ENCODE results near the gene HGFAC. TPM values are rescaled to one million over a fixed set of nuclear protein-coding genes. Genes with fewer than 3 reads are reported as not detected.

HGFAC gene
- total RNA-seq, 1 experiment from 2014 or later = 0.37 TPM

GRCh38 chr4:3430524-3430923 lies 11.2 kb upstream of the HGFAC start:
- peaks cover 2 to 10% of the 10 kb centered on the region in 2 experiments; a peak in 3 of 4 replicates for H3K4me1 Mint-ChIP-seq
- no peak overlapping the region; a peak in 1 of 7 replicates for H3K27ac Mint-ChIP-seq
- Histone ChIP-seq H3K56ac (ENCODE audit: insufficient read length, low read depth, low read length) (no peak overlapping the region), H2BK5ac (ENCODE audit: insufficient read length, low read length) (no peak overlapping the region), H2BK20ac (ENCODE audit: low read depth, low read length, poor library complexity, severe bottlenecking) (no peak overlapping the region), H3K4me1 (ENCODE audit: insufficient read depth, low read length) (no peaks in the 10 kb centered on the region), H3K23me2 (ENCODE audit: insufficient read length, low read depth, low read length, poor library complexity, severe bottlenecking) (no peaks in the 10 kb centered on the region), H2BK15ac (ENCODE audit: low read depth, low read length) (no peak overlapping the region), H3K4me2 (ENCODE audit: insufficient read depth, insufficient read length, low read length) (no peak overlapping the region), H2BK120ac (ENCODE audit: low read depth, low read length, poor library complexity, severe bottlenecking) (no peak overlapping the region), H3K18ac (ENCODE audit: insufficient read length, low read depth, low read length) (no peak overlapping the region), H3K14ac (ENCODE audit: insufficient read depth, low read length) (no peak overlapping the region), H3K9ac (ENCODE audit: extremely low read depth, insufficient read length, low read length) (no peak overlapping the region), H3K23ac (ENCODE audit: insufficient read length, low read depth, low read length) (no peak overlapping the region), H3K4ac (ENCODE audit: low read depth, low read length) (no peak overlapping the region), H3K27ac (ENCODE audit: insufficient read length, low read depth, low read length) (no peak overlapping the region), H3K79me2 (ENCODE audit: insufficient read depth, low read length) (no peaks in the 10 kb centered on the region), H4K5ac (ENCODE audit: insufficient read length, low read depth, low read length) (no peak overlapping the region), H3T11ph (ENCODE audit: low read length) (no peak overlapping the region), H4K8ac (replicated peaks; ENCODE audit: insufficient read length, low read depth, low read length) (no peak overlapping the region), H4K20me1 (ENCODE audit: control insufficient read depth, insufficient read depth, insufficient read length) (no peaks in the 10 kb centered on the region), H4K91ac (ENCODE audit: insufficient read length, low read depth, low read length) (no peak overlapping the region), H3K9me3 (ENCODE audit: control insufficient read depth, low read depth, low read length) (no peaks in the 10 kb centered on the region), H3K79me1 (ENCODE audit: insufficient read depth, low read depth, low read length, poor library complexity, severe bottlenecking) (no peaks in the 10 kb centered on the region), H2AFZ (ENCODE audit: low read length) (no peak overlapping the region), H2AK5ac (ENCODE audit: insufficient read length, low read length) (no peak overlapping the region), H3K27me3 (ENCODE audit: insufficient read depth, low read length) (no peaks in the 10 kb centered on the region), H2BK12ac (ENCODE audit: insufficient read length, low read depth, low read length) (no peak overlapping the region)
- no peak for TF ChIP-seq CTCF (conservative IDR thresholded peaks at IDR 0.05)
- DNase-seq = no peak
- WGBS (ENCODE audit: extremely low coverage, insufficient read length, low lambda C conversion rate) = no CpG with 5 or more reads among the region's 21 CpGs
- no peak overlapping the region for H3K4me3 Mint-ChIP-seq
- H3K9me3 Mint-ChIP-seq = no peaks in the 10 kb centered on the region
- no peaks in the 10 kb centered on the region for H3K27me3 Mint-ChIP-seq (ENCODE audit: low read depth)
- peaks cover 3 to 8% (median 6%) of the 10 kb centered on the region in 3 experiments; a peak in 4 of 7 replicates for H3K36me3 Mint-ChIP-seq (ENCODE audit: insufficient read depth in 1 of 3, low read depth in 3 of 3)

Measured in H9 (cell line).